Nephron (organoid): ENCODE results near the gene NAA38.

ENCODE experiments used
- H3K27ac Mint-ChIP-seq, 3 experiments: 2 replicates each; pipeline ENCODE4 v1.8.0; 2020; ENCODE audit warnings: mixed read lengths in 3 of 3, mild to moderate bottlenecking in 2 of 3, moderate library complexity in 1 of 3
- H3K27me3 Mint-ChIP-seq: 2 replicates; pipeline ENCODE4 v1.8.0; 2021; ENCODE audit warnings: low read depth, mild to moderate bottlenecking, moderate library complexity, mixed read lengths
- H3K36me3 Mint-ChIP-seq: 2 replicates; pipeline ENCODE4 v1.8.0; 2020; ENCODE audit warnings: low read depth, mixed read lengths
- H3K4me1 Mint-ChIP-seq: 2 replicates; pipeline ENCODE4 v1.8.0; 2020; ENCODE audit warnings: mixed read lengths
- H3K4me3 Mint-ChIP-seq, 3 experiments: 2 replicates each; pipeline ENCODE4 v1.8.0; 2020; ENCODE audit warnings: mild to moderate bottlenecking in 3 of 3, mixed read lengths in 3 of 3, moderate library complexity in 2 of 3
- H3K9me3 Mint-ChIP-seq: 2 replicates; pipeline ENCODE4 v1.8.0; 2020; ENCODE audit warnings: mixed read lengths
- CTCF ChIP-seq, 3 experiments: fragments of 200-600 bp; sonication (generic); IDR thresholded peaks; one replicate each; pipeline ENCODE4 v1.5.0; 2021; ENCODE audit warnings: antibody characterized with exemption in 3 of 3; ENCODE audit not compliant: unreplicated experiment in 3 of 3

NAA38 gene

GRCh38 chr17:7818746-7819645, 38.4 kb downstream of the NAA38 start:
- Mint-ChIP-seq H3K9me3 (no peaks in the 10 kb centered on the region), H3K4me3 (no peak overlapping the region), H3K4me1 (no peaks in the 10 kb centered on the region), H3K27ac (no peak overlapping the region), H3K27me3 (peaks cover 35% of the 10 kb centered on the region), H3K36me3 (no peaks in the 10 kb centered on the region)
- no peak for TF ChIP-seq CTCF (IDR thresholded peaks at IDR 0.05; ENCODE audit: unreplicated experiment in 3 of 3)

DNA sequence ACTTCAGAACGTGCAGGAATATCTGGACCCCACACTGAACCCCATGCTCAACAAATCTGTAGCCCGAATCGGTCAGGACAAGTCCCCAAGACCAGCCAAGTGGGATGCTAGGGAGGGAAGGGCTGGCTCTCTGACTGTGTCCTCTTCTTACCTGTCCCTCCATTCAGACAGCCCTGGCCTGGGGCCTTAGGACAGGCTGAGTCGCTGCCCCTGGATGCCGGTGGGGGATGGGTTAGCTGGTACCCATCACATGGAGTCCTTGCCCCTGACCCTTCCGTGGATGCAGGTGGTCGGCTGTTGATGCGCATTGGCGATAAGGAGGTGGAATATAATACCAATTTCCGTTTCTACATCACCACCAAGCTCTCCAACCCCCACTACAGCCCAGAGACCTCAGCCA, 39.3 kb downstream of the NAA38 start:
- TF ChIP-seq CTCF (IDR thresholded peaks at IDR 0.05; ENCODE audit: unreplicated experiment in 3 of 3), result no peak
- H3K4me1 Mint-ChIP-seq, result no peaks in the 10 kb centered on the region
- H3K9me3 Mint-ChIP-seq, result no peaks in the 10 kb centered on the region
- no peak overlapping the region for H3K4me3 Mint-ChIP-seq
- no peaks in the 10 kb centered on the region for H3K36me3 Mint-ChIP-seq
- H3K27ac Mint-ChIP-seq, result no peak overlapping the region
- H3K27me3 Mint-ChIP-seq, result peaks cover 29% of the 10 kb centered on the region

DNA sequence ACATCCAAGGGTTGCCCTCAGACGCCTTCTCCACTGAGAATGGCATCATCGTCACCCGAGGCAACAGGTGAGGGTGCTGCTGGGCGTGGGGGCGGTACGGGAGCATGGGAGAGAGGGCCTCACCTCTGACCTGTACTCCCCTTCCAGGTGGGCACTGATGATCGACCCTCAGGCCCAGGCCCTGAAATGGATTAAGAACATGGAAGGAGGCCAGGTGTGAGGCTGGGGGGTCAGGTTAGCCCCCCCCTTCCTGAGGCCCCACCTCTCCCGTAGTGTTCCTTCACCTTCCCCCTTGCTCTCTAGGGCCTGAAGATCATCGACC, 39.8 kb downstream of the NAA38 start:
- Mint-ChIP-seq H3K27ac (no peak overlapping the region), H3K4me3 (no peak overlapping the region), H3K9me3 (no peaks in the 10 kb centered on the region), H3K4me1 (no peaks in the 10 kb centered on the region), H3K27me3 (peaks cover 29% of the 10 kb centered on the region), H3K36me3 (no peaks in the 10 kb centered on the region)
- TF ChIP-seq CTCF (IDR thresholded peaks at IDR 0.05; ENCODE audit: unreplicated experiment in 3 of 3), result no peak

DNA sequence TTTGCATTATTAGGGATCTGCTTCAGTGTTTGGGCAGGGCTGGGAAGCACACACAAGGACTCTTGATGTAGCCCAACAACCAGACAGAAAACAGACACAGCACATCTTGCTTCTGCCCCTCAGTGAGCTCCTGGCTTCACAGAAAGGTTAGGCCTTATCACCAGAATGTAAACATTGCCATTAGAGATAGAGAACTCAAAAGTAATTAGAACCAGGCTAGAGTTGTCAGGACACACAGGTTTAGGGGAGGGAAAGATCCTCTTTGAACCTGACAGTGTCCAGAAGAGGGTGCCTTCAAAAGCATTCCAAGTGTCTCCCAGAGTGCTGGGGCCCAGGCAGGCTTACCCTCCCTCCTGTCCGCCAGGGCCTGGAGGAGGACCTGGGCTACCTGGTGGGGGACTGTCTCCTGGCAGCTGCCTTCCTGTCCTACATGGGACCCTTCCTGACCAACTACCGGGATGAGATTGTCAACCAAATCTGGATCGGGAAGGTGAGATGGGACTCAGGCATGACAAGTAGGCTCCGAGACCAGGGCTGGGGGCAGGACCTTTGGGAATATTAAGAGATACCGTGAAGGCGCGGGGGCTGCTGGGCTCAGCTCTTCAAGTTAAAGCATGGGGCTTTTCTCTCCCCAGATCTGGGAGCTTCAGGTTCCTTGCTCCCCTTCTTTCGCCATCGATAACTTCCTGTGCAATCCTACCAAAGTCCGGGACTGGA, 40.3 kb downstream of the NAA38 start:
- Mint-ChIP-seq H3K4me1 (no peaks in the 10 kb centered on the region), H3K9me3 (no peaks in the 10 kb centered on the region), H3K4me3 (no peak overlapping the region), H3K36me3 (no peaks in the 10 kb centered on the region), H3K27me3 (peaks cover 29% of the 10 kb centered on the region), H3K27ac (no peak overlapping the region)
- TF ChIP-seq CTCF (IDR thresholded peaks at IDR 0.05; ENCODE audit: unreplicated experiment in 3 of 3), result no peak

- H3K27ac Mint-ChIP-seq, result no peak overlapping the region
- H3K4me3 Mint-ChIP-seq, result no peak overlapping the region
- no peaks in the 10 kb centered on the region for H3K4me1 Mint-ChIP-seq
- H3K36me3 Mint-ChIP-seq, result no peaks in the 10 kb centered on the region
- H3K27me3 Mint-ChIP-seq, result peaks cover 17% of the 10 kb centered on the region
- no peak for TF ChIP-seq CTCF (IDR thresholded peaks at IDR 0.05; ENCODE audit: unreplicated experiment in 3 of 3)
- H3K9me3 Mint-ChIP-seq, result no peaks in the 10 kb centered on the region
These were observed 42.4 kb downstream of the NAA38 start for GRCh38 chr17:7814969-7815368.
